GM19452 (cell line): ENCODE data around the gene RUNX2.
"Not testable (repeated sequence)": the region's sequence is repeated elsewhere in the genome, so short reads cannot be mapped to it uniquely, and the experiment has no call there.

Experiments used
- ATAC-seq: cut with Tn5 transposase; IDR thresholded peaks from one replicate; pipeline ENCODE4 v1.9.1; 2021; ENCODE audit not compliant: unreplicated experiment

The RUNX2 gene

GRCh38 chr6:45327956-45328522 is at the start of gene RUNX2:
Gene RUNX2 (plus strand): TSS chr6:45328330. CDS start chr6:45328727, 397 bp downstream.
- ATAC-seq: no peak

DNA sequence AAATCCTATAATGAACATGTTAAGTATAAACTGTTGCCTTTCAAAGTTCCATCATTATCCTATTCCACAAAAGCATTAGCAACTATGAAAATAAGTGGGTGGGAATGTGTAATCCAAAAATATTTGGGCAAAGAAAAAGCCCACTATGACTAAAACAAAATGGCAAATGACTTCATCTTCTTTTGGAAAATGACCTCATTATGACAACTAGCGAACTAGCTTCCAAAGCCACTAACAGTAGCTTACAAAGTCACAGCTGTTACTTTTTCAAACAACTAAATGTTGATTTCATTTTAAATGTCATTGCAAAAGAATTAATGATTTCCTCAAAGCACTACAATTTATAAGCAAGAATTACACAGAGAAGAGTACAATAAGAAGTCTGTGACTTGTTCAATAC is 49.8 kb upstream of the RUNX2 start:
- ATAC-seq: no peak

- not testable (repeated sequence) for ATAC-seq
Observed at GRCh38 chr6:45286707-45287106, 41.4 kb upstream of the RUNX2 start.

- no peak for ATAC-seq
Observed at GRCh38 chr6:45289751-45290514, 38.2 kb upstream of the RUNX2 start.

- no peak for ATAC-seq
Observed at GRCh38 chr6:45293306-45293705, 34.8 kb upstream of the RUNX2 start.

DNA sequence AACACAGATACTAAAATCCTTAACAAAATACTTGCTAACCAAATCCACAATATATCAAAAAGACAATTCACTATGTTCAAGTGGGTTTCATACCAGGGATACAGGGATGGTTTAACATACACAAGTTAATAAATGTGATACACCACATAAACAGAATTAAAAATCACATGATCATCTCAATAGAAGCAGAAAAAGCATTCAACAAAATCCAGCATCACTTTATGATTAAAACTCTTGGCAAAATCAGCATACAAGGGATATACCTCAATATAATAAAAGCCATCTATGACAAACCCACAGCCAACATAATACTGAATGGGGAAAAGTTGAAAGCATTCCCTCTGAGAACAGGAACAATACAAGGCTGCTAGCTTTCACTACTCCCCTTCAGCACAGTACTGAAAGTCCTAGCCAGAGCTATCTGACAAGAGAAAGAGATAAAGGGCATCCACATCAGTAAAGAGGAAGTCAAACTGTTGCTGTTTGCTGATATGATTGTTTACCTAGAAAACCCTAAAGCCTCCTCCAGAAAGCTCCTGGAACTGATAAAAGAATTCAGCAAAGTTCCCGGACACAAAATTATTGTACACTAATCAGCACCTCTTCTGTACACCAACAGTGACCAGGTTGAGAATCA is 33.9 kb upstream of the RUNX2 start:
- not testable (repeated sequence) for ATAC-seq

DNA sequence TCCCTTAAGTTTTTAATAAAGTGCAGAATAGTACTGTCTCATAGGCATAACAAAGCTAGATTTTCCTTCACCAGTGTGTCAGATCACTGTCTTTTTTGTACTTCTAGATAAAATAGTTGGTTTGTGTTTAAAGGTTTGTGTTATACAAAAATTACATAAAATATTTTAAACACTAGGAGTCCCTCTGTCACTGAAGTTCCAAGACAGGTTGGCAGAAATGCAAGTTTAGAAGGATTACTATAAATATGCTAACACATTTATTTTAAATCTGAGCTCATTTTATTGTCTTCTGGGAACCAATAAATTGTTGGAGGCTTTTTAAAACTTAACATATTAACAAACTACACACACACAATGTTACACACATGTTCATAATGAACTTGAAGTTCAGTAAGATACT is 30.8 kb upstream of the RUNX2 start:
- ATAC-seq: no peak

DNA sequence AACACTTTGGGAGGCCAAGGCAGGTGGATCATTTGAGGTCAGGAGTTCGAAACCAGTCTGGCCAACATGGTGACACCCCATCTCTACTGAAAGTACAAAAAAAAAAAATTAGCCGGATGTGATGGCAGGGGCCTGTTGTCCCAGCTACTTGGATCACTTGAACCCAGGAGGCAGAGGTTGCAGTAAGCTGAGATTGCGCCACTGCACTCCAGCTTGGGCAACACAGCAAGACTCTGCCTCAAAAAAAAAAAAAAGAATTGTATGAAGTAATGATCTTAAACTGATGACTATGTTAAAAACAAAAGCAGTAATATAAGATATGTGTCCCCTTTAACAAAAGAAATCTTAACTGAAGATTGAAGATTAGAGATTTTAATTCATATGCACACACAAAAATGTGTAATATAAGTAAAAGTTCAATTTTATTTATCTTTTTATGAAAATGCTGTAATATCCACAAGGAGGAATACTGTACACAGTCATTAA is 29.0 kb upstream of the RUNX2 start:
- no peak for ATAC-seq

DNA sequence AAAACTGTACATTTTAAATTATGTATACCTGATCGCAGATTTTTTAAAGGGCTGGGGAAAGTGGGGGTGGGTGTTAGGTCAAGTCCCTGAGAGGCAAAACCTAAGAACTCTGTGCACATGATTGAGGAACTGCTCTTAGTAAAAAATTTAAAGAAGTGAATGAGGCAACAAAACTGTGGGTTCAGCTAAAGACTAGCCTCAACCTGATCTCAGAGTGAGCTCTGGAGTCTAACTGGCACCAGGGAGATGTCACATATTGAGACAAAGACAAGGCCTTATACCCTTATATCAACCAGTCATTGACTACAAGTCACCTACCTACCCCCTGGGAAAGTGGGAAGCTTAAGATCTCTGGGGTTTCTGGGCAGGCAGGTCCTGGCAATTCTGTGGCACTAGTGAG is 27.4 kb upstream of the RUNX2 start:
- ATAC-seq: no peak

GRCh38 chr6:45301348-45302142 is 26.6 kb upstream of the RUNX2 start:
- no peak for ATAC-seq

- ATAC-seq: no peak
Observed at GRCh38 chr6:45302832-45303231, 25.3 kb upstream of the RUNX2 start.

DNA sequence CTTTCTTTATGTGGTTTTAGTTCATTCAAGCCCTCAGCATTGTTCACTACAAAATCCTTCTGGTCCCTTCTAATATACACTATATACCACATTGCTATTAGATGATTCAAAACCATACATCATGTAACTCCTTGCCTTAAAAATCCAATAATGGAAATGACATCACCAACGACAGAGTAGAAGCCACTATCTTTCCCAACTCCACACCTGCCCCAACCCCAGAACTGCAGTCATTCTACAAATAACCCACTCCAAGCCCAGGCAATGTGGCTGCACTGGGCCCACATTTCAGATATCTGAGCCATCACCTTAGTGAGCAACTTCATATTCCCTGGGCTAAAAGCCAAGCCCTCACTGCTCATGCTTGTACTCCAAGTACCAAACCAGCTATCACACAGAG is 22.6 kb upstream of the RUNX2 start:
- ATAC-seq: no peak

GRCh38 chr6:45310118-45310788 is 17.9 kb upstream of the RUNX2 start:
- ATAC-seq: no peak

DNA sequence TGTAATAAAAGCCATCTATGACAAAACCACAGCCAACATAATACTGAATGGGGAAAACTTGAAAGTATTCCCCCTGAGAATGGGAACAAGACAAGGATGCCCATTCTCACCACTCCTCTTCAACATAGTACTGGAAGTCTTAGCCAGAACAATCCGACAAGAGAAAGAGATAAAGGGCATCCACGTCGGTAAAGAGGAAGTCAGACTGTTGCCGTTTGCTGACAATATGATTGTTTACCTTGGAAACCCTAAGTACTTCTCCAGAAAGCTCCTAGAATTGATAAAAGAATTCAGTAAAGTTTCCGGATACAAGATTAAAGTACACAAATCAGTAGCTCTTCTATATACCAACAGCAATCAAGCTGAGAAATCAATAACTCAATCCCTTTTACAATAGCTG is 14.0 kb upstream of the RUNX2 start:
- ATAC-seq: no peak

DNA sequence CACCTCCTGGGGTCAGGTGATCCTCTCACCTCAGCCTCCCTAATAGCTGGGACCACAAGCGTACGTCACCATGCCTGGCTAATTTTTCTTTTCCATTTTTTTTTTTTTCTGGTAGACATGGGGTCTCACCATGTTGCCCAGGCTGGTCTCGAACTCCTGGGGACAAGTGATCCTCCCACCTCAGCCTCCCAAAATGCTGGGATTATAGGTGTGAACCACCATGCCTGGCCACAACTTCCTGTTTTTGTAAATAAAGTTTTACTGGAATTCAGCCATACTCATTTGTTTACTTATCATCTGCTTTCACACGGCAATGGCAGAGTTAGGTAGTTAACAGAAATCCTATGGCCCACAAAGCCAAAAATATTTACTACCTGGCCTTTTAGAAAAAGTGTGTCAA is 7.8 kb upstream of the RUNX2 start:
- ATAC-seq: no peak

DNA sequence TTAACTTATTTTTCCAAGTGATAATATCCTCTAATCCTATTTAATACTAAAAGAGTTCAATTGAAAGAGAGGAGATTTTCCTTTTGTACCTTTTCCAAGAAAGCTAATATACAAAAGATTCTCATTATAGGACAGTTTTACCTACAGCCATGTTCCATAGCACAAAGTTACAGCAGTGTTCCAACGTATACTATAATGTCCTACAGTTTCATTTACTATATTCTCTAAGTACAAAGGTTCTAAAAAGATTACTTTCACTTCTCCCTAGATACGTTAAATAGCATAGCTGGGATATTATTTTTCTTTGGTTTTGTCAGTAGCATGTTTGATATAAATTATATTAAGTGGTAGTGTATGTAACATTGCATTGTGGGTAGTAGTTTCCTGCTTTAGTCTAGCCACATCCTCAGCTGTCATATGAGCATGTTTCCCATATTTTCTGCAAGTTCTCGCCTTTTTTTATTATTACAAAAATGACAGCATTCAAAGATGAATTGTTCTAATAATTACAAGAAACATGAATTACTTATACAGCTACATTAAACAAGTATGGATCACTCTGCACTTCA is 4.4 kb upstream of the RUNX2 start:
- ATAC-seq: no peak

DNA sequence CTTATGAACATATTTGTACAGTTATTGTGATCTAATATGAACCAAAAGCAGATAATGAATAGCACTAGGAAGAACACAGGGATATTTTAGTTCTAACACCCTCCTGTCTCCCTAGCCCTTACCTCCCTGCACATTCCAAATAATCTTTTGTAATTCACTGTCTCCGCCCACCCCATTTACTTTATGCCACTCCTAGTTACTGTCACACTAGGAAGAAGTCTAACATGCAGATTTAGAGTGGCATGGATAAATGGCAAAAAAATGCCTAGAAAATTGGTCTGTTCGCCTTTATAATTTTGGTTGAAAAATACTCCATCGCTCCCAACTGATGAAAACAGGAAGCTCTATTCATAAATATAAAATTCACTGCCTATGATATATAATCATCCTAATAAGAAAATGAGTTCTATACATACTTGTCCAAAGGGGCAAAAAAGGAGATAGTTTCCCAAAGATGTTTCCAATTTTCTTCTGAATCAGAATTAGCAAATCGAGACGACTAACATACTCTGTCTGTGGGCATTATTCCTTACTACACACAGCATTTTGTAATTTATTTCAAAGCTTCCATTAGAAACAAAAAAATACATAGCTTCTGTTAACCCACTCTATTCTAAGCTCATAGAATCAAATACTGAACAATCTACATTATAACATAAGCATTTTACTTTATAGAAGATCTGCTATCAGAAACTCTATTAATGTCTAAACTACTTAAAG is 1.3 kb upstream of the RUNX2 start:
- ATAC-seq: no peak

DNA sequence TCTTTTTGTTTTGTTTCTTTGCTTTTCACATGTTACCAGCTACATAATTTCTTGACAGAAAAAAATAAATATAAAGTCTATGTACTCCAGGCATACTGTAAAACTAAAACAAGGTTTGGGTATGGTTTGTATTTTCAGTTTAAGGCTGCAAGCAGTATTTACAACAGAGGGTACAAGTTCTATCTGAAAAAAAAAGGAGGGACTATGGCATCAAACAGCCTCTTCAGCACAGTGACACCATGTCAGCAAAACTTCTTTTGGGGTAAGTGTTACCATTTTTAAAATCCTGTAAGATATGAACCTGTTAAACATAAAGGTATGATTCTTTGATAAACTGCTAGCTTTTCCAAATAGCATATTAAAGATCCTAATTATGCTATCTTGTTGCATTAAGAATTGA is 393 bp downstream of the RUNX2 start:
- ATAC-seq: no peak

DNA sequence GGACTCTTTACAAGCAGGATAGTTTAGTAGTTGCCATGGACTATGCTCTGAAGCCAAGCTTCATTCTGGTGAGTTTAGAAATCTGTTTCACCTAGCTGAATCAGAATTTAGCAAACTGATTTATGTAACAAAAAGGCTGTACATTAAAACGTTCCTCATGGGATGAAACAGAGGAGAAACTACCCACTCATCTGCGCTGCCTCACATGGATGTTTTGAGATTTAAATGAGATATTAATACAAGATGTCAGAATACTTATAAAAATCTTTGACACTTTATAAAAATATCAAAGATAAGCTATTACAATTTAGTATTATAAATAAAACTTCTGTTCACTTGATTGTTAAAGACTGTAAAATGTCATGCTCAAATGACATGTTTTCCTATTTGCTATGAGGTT is 16.8 kb downstream of the RUNX2 start:
- no peak for ATAC-seq

- no peak for ATAC-seq
Observed at GRCh38 chr6:45350186-45350710, 22.1 kb downstream of the RUNX2 start.
